22Rv1 (cell line): Measurements from ENCODE around the gene GNRH2.

Experiments used
- ZFX ChIP-seq: fragments of 450-650 bp; IDR thresholded peaks from 2 replicates; pipeline ENCODE4 v1.6.1; 2017; ENCODE audit warnings: antibody characterized with exemption, borderline replicate concordance
- TF ChIP-seq, protein P1 (sequence below): fragments of 450-650 bp; IDR thresholded peaks from 2 replicates; pipeline ENCODE4 v1.5.1; 2017; ENCODE audit warnings: mild to moderate bottlenecking

DNA sequence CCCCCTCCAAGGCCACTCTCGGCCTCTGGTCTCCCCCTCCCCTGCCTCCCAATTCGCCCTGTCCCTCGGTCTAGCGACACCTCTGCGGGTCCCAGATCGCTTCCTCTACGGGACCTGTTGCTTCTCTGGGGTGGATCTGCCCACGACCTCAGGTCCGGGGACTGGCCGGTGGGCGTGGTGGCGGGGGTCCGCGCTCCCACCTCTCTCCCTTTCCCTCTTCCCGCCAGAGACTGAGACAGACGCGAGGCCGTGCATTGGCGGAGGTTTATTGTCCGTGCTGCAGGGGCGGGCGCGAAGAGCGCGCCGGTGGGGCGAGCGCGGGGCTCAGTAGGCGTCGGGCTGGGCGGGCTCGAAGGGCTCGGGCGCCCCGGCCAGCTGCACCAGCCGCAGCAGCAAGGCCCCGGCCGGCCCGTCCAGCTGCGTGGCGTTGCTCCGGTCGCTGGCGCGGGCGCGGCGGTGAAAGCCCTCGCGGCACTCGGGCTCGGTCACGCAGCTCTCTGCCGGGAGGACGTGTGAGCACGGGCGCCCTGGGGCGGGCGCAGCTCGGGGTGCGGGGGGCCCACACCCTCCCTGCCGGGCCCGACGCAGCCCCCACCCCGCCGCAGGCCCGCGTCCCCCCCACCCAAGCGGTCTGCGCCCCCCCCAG lies 39.0 kb downstream of the GNRH2 start:
- TF ChIP-seq, protein P1, sequence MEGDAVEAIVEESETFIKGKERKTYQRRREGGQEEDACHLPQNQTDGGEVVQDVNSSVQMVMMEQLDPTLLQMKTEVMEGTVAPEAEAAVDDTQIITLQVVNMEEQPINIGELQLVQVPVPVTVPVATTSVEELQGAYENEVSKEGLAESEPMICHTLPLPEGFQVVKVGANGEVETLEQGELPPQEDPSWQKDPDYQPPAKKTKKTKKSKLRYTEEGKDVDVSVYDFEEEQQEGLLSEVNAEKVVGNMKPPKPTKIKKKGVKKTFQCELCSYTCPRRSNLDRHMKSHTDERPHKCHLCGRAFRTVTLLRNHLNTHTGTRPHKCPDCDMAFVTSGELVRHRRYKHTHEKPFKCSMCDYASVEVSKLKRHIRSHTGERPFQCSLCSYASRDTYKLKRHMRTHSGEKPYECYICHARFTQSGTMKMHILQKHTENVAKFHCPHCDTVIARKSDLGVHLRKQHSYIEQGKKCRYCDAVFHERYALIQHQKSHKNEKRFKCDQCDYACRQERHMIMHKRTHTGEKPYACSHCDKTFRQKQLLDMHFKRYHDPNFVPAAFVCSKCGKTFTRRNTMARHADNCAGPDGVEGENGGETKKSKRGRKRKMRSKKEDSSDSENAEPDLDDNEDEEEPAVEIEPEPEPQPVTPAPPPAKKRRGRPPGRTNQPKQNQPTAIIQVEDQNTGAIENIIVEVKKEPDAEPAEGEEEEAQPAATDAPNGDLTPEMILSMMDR = no peak
- TF ChIP-seq ZFX = no peak
